HG02852 (cell line): ENCODE data around the gene GPR6.

ENCODE experiments used
- ATAC-seq: cut with Tn5 transposase; IDR thresholded peaks from one replicate; pipeline ENCODE4 v1.9.1; 2021; ENCODE audit warnings: mild to moderate bottlenecking, moderate library complexity; ENCODE audit not compliant: unreplicated experiment

GPR6 gene

DNA sequence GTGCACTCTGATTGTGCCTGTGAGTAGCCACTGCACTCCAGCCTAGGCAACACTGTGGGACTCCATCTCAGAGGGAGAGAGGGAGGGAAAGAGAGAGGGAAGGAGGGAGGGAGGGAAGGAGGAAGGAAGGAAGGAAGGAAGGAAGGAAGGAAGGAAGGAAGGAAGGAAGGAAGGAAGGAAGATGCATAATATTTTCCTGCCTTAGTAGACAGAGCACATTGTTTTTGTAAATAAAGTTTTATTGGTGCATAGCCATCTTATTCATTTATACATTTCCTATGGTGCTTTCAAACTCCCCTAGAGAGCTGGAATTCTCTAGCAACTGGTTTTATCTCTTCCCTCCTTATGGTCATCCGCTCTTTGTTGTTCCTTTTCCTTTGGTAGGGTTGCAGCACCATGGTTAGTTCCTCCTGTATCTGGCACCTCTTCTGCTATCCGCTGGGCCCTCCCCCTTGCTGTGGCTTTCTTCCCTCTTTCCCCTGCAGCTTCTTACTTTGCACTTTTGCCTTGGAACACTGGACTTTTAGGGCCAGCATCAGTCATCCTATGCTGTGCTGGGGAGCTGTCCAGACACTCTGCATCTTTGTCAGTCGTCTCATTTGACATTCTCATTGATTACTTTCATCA, 20.2 kb downstream of the GPR6 start:
- no peak for ATAC-seq

DNA sequence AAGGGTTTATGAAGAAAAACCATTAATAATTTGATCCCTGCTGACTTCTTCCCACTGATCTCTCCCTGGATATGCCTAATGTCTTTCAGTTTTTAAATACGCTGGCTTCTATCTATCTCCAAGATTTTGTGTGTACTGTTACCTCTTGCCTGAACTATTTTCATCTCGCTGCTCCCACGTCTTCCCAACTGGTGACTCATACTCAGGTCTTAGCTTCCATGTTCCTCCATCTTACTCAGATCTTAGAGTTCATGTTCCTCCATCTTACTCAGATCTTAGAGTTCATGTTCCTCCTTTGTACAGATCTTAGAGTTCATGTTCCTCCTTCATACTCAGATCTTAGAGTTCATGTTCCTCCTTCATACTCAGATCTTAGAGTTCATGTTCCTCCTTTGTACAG, 21.6 kb downstream of the GPR6 start:
- no peak for ATAC-seq

DNA sequence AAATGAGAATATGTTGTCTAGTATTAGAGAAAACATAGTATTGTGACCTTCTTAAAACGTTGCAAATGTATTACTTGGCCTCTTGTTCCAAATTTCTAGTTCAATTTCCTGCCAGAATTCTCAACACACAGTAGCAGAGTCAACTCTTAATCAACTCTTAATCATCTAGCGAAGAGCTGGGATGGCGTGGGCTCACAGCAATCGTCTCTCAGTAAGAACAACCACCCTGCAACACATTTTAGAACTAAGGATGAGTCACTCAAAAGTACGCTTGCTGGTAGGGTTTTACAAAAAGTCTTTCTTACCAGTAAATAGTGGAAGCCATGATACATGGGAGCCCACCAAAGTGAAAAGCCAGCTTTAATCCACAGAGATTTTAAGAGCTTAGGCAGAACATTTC, 24.6 kb downstream of the GPR6 start:
- no peak for ATAC-seq

DNA sequence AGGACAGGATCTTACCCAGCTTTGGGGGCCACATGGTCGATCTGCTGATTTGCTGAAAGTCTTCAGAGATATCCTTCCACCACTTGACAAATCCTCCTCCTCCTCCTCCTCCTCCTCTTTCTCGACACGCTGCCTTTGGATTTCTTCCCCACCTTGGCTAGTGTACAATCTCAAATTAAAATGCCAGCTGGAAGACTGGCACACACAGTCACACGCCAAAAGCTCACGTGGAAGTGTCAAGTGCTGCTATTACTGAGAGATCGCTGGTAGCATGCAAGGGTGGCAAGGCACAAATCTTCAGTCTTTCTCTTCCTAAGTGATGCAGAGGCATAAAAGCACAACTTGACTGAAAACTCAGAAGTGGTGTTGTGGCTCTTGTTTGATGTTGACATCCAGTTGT, 35.3 kb downstream of the GPR6 start:
- no peak for ATAC-seq

DNA sequence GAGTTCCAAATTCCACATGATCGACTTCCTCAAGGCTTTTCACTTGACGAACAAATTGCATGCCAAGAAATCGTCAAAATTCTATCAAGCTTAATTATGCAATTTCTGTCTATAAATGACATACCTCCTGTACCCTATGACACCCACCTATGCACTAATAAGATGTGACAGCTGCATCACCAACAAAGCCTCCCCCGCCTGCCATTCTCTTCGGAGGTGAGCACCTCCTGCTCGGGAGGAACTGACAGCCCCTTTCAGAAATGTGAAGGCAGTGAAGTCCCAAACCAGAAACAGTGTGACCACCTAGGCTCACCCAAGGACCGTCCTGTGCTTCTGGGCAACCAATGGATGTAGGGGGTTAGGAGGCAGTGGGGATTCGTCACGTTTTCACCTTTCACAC, 37.1 kb downstream of the GPR6 start:
- no peak for ATAC-seq

DNA sequence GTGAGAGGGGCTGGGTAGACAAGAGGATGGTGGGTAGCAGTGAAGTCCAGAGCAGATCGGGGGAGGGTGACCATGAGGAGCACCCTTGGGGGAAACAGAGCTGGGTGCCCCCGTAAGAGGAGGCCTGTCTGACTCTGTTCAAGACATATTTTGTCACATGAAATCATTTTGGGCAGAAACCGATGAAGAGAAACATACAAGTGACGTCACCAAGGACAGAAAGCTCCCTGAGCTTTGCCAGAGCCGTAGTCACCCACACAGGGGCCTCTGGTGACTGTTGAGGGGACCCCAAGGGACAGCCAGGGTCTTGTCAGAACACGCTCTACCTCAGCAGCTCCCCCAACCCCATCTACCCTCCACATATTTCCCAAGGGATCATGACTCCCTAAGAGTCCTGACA, 39.2 kb downstream of the GPR6 start:
- ATAC-seq, result no peak

DNA sequence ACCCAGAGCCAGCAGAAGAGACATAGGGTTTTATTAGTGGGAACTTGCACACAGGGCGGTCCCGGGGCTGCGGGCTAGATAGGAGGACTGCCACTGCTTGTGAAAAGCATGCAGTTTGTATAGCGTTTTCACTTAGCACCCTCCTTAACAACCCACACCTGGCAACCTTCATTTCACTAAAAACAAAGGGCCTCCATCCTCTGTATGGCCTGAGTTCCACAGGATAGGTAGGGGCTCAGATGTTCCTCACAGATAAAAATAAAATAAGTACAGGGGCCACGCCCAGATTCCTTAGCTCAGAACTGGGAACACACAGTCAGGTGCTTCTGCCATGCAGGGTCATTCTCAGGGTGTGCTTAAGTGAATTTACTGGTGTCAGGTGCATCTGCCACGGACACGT, 39.8 kb downstream of the GPR6 start:
- no peak for ATAC-seq

DNA sequence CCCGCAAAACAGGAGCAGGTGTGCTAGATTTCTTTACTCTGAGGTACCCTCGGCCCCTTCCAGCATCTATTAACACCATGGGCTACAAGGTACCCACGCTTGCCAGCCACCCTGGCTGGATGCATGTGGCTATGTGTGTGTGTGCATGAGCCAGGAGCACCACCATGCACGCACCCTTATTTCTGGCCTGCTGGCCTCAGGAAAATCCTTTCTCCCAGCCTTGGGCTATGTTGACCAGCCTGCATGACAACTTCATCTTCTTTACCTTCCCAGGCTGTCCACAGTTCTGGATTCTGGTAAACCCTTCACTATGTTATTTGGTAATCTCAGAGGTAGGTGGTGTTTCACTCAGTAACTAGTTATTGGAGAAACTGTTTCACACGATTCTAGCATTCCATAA, 40.4 kb downstream of the GPR6 start:
- no peak for ATAC-seq

DNA sequence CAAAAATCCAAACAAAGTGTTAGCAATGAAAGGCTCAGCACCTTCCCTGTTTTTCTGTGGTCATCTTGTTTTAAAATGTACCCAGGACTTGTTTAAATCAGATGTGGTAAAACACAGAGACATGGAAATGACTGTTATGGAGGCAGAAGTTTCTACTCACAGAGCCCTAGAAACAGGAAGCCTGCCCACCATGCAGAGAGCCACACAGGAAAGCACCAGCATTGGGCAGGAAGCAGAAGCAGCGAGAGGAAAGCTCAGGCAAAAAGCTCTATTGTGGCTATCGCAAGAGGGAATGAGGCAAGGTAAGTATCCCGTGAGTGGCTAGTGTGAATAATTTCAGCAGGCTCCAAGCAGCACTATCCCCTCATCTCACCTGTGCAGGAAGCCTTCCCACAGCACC, 42.8 kb downstream of the GPR6 start:
- no peak for ATAC-seq

DNA sequence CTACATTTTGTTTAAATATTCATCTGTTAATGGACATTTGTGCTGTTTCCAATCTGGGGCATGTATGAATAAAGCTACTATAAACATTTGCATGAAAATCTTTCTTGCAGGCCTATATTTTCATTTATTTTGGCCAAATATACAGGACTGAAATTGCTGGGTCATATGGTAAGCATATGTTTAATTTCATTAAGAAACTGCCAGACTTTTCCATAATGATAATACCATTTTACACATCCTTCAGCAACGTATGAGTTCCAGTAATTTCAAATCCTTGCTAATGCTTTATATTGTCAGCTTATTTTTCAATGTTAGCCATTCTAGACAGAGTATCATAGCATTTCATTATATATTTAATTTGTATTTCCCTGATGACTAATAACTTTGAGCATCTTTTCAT, 51.0 kb downstream of the GPR6 start:
- ATAC-seq, result no peak
